K562 (cell line): ENCODE measurements around the gene JPH4.

Source experiments
- DMBX1 ChIP-seq: fragments of 250-450 bp; sonication (Bioruptor Pico); IDR thresholded peaks from 2 replicates; pipeline ENCODE4 v1.8.0; 2022; ENCODE audit warnings: inconsistent platforms, mild to moderate bottlenecking, moderate library complexity, borderline replicate concordance
- EP300 ChIP-seq: IDR thresholded peaks from 2 replicates; pipeline ENCODE4 v1.6.1; 2012; ENCODE audit warnings: low read length, improper control_type of control experiment
- ESRRA ChIP-seq: fragments of 450-650 bp; IDR thresholded peaks from 2 replicates; pipeline ENCODE4 v1.6.1; 2014; ENCODE audit warnings: low read depth, mild to moderate bottlenecking, moderate library complexity, borderline replicate concordance
- EZH2 ChIP-seq: IDR thresholded peaks from 2 replicates; pipeline ENCODE4 v1.6.1; 2012; ENCODE audit warnings: low read depth, mild to moderate bottlenecking, inconsistent platforms, low read length, borderline replicate concordance
- FOSL1 ChIP-seq: fragments of 200-800 bp; sonication (Bioruptor generic); conservative IDR thresholded peaks from 2 replicates; pipeline ENCODE4 v1.6.1; 2016; ENCODE audit warnings: missing genetic modification characterization, missing compliant biosample characterization
- GATAD2B ChIP-seq: fragments of 450-650 bp; IDR thresholded peaks from 2 replicates; pipeline ENCODE4 v1.6.1; 2017; ENCODE audit warnings: mild to moderate bottlenecking, borderline replicate concordance
- GMEB1 ChIP-seq: fragments of 250-450 bp; sonication (Bioruptor Pico); IDR thresholded peaks from 2 replicates; pipeline ENCODE4 v1.4.0; 2020; ENCODE audit warnings: mild to moderate bottlenecking
- NR1H2 ChIP-seq: sonication (generic); formaldehyde crosslinking; IDR thresholded peaks from 2 replicates; pipeline ENCODE4 v1.4.0; 2020; ENCODE audit warnings: mild to moderate bottlenecking, missing genetic modification reagents
- TCF7L2 ChIP-seq: fragments of 150-350 bp; IDR thresholded peaks from 2 replicates; pipeline ENCODE4 v1.6.1; 2016; ENCODE audit warnings: low read depth, mild to moderate bottlenecking, low read length, moderate library complexity
- ZBTB43 ChIP-seq: sonication (generic); formaldehyde crosslinking; IDR thresholded peaks from 2 replicates; pipeline ENCODE4 v1.8.0; 2023; ENCODE audit warnings: mild to moderate bottlenecking, missing genetic modification reagents
- ZNF551 ChIP-seq: fragments of 250-450 bp; sonication (Bioruptor Pico); IDR thresholded peaks from 2 replicates; pipeline ENCODE4 v1.5.0; 2021; ENCODE audit warnings: mild to moderate bottlenecking, moderate library complexity

GRCh38 chr14:23613242-23614070 is 34.9 kb upstream of the JPH4 start:
- TF ChIP-seq EP300: no peak
- no peak for TF ChIP-seq TCF7L2
- no peak for TF ChIP-seq GMEB1 (CRISPR knock-in tag)
- TF ChIP-seq NR1H2 (CRISPR knock-in tag): no peak
- TF ChIP-seq ZNF551 (CRISPR knock-in tag): no peak
- TF ChIP-seq FOSL1 (tag): no peak
- no peak for TF ChIP-seq EZH2
- no peak for TF ChIP-seq DMBX1 (CRISPR knock-in tag)
- no peak for TF ChIP-seq ESRRA
- TF ChIP-seq GATAD2B: no peak
- no peak for TF ChIP-seq ZBTB43 (CRISPR knock-in tag)
